KG1 (cell line): Measurements from ENCODE around the gene COG5.
"Not testable (repeated sequence)": the region's sequence is repeated elsewhere in the genome, so short reads cannot be mapped to it uniquely, and the experiment has no call there.

Source experiments
- DNase-seq: peaks from one replicate; lab custom pipeline; 2025; lab: John Stamatoyannopoulos, UW

COG5 gene

DNA sequence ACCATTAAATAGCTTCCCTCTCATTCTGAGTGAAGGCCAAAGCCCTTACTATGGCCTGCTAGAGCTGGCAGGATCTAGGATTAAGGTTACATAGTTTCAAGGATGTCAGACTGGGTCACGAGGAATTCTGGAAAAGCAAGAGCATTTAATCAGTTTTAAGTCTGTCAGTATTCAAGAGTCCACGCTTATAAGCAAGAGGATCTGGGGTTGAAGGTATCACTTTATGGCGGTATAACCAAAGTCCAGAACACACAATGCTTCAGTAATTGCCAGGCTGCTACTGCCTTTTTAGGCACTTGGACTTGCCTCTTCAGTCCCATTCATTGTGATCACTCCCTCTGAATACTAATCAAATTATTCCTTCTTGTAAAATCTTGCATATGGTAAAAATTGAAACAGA, 293.9 kb downstream of the COG5 start:
- no peak for DNase-seq

DNA sequence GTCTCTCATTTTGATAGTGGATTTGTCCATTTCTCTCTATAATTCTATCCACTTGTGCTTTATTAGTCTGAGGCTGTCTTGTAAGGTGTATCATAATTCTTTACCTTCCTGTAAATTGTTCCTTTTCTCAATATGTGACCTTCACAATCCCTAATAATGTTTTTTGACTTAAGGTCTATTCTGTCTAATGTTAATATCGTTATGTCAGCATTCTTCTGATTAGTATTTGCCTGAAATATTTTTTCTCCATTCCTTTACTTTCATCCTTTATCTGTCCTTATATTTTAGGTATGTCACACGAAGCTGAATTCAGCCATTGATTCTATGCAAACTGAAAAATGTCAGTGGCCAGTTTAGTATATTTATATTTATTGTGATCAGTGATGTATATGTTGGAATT, 295.1 kb downstream of the COG5 start:
- DNase-seq, result no peak

DNA sequence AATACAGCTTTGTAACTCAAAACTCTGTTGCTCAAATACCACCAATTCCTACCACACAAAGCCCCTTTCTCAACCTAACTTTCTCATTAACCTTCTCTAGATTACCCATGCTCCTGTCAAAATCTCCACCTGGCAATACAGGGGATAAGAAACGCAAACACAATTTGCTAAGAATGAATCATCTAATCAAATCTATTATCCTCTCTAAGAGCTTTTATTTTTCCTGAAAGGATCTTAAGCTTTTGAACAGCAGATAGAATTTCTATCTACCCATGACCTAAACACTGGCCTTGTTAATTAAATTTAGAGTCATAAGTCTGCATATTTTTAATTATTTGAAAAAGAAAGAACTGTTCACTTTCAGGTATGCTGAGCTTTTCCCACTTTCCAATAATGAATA, 296.6 kb downstream of the COG5 start:
- no peak for DNase-seq

DNA sequence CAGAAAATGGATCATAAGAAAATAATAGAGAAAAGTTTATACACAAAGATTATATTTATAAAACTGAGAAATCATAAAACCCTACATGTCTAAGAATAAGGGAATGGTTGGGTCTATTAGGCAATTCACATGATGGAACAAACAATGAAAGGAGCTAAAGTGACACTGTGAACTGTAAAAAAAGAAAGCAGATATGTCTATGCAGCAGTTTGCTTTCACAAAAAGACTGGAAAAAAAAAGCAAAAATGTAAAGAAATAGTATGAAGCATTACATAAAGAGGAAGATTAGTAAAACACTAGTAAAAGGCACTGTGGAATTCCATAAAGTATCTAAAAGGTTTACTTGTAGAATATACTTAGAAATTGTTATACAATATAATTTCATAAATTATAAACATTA, 299.0 kb downstream of the COG5 start:
- DNase-seq, result no peak

DNA sequence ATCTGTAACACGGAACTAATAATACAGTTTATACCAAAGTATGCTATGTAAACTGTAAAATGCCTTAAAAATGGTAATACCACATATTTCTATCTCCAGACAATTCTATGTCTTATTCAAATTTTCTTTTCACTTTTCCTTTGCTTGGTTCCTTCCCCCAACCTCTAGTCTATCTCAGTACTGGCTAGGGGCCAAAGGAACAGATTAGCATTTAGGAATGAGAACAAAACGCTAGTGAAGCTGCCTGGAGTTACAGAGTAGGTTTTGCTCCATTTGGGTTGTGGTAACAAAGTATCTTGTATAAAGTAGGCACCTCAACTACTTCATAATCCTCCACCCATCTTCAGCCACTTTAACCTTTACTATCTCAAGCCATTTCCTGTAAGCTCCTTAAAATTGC, 300.9 kb downstream of the COG5 start:
- DNase-seq, result no peak

DNA sequence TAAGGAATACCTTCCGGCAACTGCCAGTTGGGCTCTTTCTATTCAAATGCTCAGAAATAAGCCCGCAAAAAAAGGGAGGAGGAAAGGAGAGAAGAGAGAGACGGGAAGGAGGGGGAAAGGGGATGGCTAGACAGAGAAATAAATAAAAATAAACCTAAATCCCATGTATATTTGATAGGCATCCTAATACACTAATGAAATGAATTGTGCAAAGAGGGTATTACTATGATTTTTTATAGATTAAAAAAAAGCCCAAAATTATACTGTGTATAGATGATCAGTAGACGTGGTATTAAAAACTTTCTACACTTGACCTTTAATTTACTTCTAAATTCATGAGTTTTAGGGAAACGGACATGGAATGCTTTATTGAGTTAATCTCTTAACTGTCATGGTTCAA, 305.0 kb downstream of the COG5 start:
- no peak for DNase-seq

DNA sequence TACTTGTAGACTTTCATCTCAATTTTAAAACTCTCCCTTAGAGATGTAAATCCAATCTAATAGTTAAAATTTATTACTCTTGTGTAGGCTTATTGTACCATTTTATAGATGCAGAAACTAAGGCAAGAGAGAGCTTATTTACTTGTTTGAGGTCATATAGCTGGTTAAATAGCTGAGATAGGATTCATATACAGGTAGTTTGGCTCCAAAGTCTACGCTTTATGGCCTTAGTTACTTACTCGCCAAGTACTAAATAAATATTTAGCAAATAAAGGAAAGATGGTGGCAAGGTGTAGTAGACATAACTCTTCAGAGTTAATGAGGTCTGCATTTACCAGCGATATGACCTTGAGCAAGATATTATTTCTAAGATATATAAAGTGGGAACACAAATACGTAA, 308.1 kb downstream of the COG5 start:
- DNase-seq, result no peak

DNA sequence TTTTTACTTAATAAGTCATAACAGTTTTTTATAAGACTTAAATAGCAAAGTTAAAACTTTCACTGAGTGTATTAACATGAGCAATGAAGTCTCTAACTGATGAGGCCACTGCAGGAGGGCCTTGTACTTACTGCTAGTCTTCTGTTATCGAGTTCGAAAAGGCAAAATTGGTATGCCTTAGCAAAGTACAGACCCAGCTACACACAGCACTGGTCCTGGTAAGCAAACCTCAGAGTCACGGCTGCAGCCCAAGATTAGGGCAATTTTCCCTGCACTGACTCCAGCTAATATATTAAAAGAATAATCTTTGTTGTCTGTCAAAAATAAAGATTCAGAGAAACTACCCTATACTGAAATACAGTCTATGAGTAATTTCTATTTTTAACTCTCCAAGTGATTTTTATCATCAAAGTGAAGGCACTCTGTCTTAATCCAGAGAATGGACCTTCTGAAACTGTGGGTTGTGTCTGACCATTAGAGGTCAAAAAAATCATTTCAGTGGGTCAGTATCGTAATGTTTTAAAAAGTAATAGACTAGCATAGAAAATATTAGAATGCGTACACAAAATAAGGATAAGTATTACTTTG, 309.2 kb downstream of the COG5 start:
- DNase-seq, result no peak

DNA sequence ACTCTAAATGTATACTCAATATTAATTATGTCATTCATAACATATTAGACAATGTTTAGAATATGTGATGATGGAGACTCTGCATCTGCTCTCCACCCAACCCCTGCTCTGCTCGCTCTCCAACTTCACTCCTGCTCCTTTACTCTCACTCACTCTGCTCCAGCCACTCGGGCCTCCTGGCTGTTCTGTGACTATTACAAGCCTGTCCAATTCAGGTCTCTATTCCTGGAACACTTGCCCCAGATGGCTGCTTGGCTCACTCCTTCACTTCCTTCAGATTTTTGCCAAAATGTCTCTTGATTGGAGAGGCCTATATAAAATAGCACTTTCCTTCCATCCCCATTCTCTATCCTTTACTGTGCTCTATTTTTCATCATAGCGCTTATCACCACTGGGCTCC, 310.1 kb downstream of the COG5 start:
- DNase-seq, result no peak

DNA sequence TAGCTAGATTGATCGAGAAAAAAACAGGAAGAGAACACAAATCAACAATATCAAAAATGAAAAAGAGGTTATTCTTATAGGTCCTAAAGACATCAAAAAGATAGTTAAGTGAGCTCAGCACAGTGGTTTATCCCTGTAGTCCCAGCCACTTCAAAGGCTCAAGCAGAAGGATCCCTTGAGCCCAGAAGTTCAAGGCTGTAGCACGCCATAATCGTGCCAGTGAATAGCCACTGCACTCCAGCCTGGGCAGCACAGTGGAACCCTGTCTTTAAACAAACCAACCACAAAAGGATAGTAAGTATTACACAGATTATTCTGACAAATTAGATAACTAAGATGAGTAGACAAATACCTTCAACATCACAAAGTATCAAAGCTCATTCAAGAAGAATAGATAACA, 311.8 kb downstream of the COG5 start:
- no peak for DNase-seq

DNA sequence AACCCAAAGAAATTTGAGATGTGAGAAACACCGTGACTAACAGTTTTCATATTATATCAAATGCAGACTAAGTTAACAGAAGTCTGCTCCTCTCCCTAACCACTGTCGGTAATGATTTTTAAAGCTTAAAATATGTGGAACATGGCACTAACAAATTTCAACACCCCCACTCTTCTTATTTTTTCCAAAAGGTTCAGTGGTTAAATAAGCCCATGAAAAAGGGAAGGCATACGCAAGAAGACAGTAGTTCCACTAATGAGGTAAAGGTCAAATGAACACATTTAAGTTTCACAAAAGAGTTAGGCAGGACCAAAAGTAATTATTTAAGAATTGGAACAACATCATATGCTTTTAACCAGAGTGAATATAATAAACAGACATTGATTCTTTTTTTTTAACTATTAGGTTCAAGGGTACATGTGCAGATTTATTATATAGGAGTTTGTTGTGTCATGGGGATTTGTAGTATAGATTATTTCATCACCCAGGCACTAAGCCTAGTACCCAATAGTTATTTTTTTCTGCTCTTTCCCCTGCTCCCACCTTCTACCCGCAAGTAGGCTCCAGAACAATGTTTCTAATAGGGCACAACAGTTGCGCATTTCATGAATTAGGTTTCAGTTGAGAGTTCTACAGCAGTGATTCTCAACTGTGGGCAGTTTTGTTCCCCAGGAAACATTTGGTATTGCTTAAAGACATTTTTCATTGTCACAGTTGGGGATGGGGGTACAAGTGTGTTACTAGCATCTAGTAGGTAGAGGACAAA, 315.0 kb downstream of the COG5 start:
- no peak for DNase-seq

DNA sequence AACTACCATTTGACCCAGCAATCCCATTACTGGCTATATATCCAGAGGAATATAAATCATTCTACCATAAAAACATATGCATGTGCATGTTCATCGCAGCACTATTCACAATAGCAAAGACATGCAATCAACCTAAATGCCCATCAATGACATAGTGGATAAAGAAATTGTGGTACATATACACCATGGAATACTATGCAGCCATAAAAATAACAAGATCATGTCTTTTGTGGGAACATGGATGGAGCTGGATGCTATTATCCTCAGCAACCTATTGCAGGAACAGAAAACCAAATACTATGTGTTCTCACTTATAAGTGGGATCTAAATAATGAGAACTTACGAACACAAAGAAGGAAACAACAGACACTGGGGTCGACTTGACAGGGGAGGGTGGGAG, 316.9 kb downstream of the COG5 start:
- DNase-seq, result not testable (repeated sequence)

DNA sequence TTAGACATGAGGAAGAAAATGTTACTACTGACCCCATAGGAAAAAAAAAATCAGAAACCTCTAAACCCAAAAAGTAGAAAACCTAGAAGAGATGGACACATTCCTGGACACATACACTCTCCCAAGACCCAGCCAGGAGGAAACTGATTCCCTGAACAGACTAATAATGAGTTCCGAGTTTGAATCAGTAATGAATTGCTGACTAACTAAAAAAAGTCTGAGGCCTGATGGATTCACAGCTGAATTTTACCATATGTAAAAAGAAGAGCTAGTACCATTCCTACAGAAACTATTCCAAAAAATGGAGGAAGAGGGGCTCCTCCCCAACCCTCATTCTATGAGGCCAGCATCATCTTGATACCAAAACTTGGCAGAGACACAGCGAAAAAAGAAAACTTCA, 319.1 kb downstream of the COG5 start:
- no peak for DNase-seq

DNA sequence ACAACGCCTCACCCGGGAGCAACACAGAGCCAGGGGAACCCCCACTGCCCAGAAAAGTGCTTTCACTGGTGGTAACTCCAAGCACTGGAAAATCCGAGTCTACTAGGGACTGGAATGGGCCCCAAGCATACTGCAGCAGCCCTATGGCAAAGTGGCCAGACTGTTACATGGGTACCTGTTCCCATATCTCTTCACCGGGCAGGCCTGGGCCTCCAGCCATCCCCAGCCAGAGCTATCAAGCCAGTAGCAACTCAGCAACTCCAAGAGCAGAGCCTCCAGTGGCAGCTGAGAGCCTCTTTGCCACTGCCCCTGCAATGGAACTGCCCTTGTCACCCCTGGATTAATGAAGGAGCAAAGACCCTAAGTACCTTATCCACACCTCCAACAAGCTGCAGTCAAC, 321.5 kb downstream of the COG5 start:
- DNase-seq, result no peak

DNA sequence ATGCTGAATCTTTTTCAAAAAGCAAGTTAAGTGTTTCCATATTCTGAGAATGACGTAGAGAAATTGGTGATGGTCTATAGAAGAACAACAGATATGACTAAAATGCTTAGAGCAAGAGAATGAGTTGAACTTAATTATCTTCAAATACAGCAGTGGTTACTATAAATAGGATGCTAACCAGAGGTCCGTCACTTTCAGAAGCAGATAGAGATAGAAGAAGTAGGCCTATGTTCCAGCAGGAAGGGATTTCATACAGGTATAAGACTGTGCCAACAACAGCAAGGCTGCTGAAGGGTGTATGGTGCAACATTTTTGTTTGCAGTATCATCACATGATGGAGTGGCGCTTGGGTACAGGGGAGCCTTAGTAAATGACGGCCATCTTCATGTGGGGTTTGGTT, 326.3 kb downstream of the COG5 start:
- no peak for DNase-seq

DNA sequence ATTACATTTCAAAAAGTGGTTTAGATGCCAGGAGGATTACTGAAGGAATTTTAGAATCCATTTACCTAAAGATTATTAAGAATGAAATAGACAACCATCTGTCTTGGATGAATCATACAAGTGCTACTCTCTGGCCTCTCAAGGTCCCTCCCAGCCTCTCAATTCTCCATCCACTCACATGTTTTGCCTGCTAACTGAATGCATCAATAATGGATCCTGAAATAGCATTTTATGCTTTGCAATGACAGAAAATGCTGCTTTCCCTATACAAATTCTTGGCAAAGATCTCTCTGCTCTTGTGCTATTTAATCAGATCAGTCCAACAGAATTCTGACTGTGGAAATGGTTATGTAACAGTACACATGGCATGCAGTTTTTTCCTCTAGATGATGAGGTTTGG, 326.9 kb downstream of the COG5 start:
- no peak for DNase-seq

DNA sequence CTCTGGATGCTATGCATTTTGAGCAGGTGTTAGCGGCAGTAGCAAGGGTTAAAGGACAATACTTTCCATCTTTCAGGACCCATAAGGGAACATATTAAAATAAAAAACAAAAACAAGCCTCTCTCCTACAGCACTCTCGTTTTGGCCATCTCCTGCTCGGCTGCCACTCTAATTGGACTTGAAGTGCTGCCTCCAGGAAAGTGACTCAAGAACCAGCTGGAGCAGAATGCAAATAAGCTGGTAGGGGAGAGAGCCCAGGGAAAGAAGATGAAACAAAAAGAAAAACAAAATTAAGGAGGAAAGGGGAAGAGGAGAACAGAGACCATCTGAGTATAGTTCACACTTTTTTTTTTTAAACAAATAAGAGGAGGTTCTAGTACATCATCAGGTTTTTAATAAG, 329.3 kb downstream of the COG5 start:
- no peak for DNase-seq

DNA sequence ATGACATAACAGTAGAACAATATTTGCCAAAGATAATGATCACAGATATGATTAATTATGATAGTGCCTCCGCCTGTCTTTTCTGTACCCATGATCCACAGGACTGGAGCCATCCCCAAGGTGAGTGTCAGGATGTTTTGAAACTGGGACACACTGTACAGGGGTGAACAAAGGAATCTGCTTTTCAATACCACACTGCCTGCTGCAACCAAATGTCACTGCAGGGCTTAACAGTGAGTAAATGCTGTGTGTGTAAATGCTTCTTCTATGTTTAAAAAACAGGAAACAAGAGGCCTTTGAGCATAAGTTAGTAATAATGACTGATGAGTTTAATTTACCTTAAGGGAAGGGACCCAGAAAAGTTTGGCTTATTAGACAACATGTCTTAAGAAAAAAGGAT, 329.7 kb downstream of the COG5 start:
- DNase-seq, result no peak

DNA sequence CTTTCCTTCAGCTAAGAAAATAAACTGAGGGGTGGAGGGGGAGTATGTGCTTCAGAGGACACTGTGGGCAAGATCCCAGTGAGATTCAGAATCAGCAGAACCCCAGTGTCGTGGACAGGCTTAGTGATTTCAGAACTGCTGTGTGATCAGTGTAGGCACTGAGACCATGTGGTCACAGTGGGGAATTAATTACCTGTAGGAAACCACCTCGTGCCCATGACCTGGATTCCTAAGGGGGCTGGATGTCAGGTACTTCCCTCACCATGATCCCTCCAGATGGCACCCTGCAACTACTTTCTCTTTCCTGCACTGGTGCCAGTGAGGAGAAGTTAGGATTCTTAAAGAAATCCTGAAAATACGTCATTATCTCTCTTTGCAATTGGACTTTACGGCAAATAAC, 330.5 kb downstream of the COG5 start:
- no peak for DNase-seq

DNA sequence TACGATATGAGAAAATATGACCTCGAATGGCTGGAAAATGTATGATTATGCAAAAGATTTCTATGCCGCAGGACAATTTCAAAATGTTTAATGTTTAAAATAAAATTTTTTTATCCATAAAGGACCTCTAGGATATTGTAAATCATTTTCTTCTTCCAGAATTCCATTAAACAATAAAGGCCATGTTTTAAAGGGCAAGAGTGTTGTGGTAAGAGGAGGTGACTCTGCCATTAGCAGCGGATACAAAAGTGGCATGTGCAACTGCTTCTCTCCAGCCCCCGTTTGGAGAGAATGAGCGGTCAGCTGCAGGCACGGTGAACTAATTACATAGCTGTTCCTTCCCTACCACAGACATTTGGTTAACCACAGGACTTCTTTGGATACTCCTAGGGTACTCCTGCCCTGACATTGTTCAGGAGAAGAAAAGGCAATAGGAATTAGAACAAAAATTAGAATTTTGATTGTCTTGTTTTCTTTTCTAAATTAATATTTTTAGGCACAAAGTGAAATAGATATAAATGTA, 331.1 kb downstream of the COG5 start:
- no peak for DNase-seq

DNA sequence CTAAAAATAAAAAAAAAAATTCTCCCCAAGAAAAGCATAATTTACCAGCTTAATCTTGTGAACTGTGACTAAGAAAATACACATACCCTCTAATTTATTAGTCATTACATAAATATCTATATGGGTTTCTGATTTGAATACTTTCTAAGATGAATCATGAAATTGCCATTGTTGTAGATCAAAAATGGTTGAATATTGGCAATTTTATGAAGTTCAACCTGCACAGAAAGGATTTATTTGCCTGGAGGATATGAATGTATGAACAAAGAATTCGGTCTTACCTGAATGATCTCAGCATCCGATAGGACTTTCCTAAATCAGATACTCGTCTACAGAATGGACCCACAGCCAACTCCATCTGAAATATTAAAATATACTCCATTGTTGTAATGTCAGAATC, 333.4 kb downstream of the COG5 start:
- no peak for DNase-seq

DNA sequence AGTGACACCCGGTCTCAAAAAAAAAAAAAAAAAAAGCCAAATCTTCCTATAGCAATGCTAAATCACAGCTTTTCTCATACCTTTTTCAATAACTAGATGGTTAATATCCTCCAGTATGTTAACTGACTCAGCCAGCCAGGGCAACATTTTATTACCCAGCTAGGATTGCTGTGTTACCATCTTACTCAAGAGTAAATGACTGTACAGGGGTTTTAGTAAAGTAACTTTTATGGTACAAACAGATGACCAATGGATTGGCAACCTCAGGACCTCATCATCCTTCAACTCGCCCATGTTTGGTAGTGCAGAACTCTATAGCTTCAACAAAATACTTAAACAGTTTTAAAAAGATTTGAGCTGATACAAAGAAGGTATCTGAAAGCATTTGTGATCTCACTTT, 335.4 kb downstream of the COG5 start:
- no peak for DNase-seq

DNA sequence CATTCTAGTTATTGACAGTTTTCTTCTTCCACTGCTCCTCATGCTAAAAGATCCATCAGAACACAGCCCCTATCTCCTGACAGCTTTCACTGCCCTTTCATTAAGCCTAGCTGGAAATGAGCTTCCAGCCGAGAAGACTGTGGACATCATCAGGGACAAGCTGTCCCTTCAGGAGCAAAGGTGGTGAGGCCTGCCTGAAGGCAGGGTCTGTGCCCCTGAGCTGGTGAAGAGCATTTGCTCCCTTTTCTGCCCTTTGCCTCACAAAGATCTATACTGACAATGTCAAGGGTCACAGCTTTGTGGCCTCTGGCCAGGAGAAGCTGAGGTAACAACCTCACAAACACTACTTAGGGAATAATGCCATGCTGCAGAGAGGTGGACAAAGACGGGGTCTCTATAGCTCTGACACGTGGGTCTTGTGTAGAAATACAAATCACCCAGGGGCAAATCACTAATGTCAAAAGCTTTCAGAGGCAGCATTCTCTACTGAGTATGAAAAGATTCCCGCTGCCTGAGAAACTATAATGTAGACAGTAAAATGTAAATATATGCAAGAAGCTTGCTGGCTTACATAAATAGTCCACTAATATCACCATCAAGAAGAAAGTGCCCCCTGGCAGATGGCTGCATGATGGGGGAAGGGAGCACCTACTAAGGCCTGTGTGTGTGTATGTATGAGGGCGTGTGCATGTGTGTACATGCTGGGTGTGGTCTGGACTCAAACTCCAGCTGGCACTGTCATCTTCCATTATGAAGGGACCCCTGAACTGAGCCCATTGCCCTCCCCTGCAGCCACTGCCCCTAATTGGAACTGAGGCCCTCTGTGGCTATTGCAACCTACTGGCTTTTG, 339.1 kb downstream of the COG5 start:
- DNase-seq, result no peak
